Osteoblast (primary cell): Measurements from ENCODE around the gene EGFR. TPM values are rescaled to one million over a fixed set of nuclear protein-coding genes. Genes with fewer than 3 reads are reported as not detected.

ENCODE experiments used
- DNase-seq: peaks from one replicate; pipeline ENCODE4 v3.0.0; 2011; ENCODE audit warnings: low spot score, mixed read lengths; ENCODE audit not compliant: insufficient read length; ENCODE audit errors: missing footprints
- H2AFZ ChIP-seq: 2 replicates; pipeline ENCODE4 v1.6.0; 2011; ENCODE audit warnings: mild to moderate bottlenecking, low read length
- H3K27ac ChIP-seq: 2 replicates; pipeline ENCODE4 v1.5.1; 2011; ENCODE audit warnings: mild to moderate bottlenecking, low read depth, low read length, moderate library complexity
- H3K27me3 ChIP-seq: 2 replicates; pipeline ENCODE4 v1.6.0; 2012; ENCODE audit warnings: mild to moderate bottlenecking, control low read depth, inconsistent platforms, low read length, moderate library complexity; ENCODE audit not compliant: insufficient read depth
- H3K36me3 ChIP-seq: 2 replicates; pipeline ENCODE4 v1.5.1; 2011; ENCODE audit warnings: mild to moderate bottlenecking, low read length, control low read depth, moderate library complexity; ENCODE audit not compliant: insufficient read depth
- H3K4me1 ChIP-seq: 2 replicates; pipeline ENCODE4 v1.5.1; 2011; ENCODE audit warnings: mild to moderate bottlenecking, low read length, control low read depth, moderate library complexity; ENCODE audit not compliant: insufficient read depth
- H3K4me2 ChIP-seq: 2 replicates; pipeline ENCODE4 v1.6.0; 2011; ENCODE audit warnings: mild to moderate bottlenecking, low read length; ENCODE audit not compliant: insufficient read depth
- H3K4me3 ChIP-seq: fragments of 200-600 bp; sonication (generic); 3 replicates; pipeline ENCODE4 v1.5.1; 2012; ENCODE audit warnings: mild to moderate bottlenecking, low read length, inconsistent platforms; ENCODE audit not compliant: insufficient read depth
- H3K79me2 ChIP-seq: 2 replicates; pipeline ENCODE4 v1.6.0; 2012; ENCODE audit warnings: mild to moderate bottlenecking, low read length, control low read depth, inconsistent platforms; ENCODE audit not compliant: insufficient read depth
- H3K9me3 ChIP-seq: 2 replicates; pipeline ENCODE4 v1.5.1; 2011; ENCODE audit warnings: low read depth, low read length, control low read depth
- H4K20me1 ChIP-seq: 2 replicates; pipeline ENCODE4 v1.6.0; 2012; ENCODE audit warnings: mild to moderate bottlenecking, low read length, control low read depth; ENCODE audit not compliant: insufficient read depth
- CTCF ChIP-seq: IDR thresholded peaks from 2 replicates; pipeline ENCODE4 v1.5.1; 2011; ENCODE audit warnings: mild to moderate bottlenecking, low read depth, low read length, moderate library complexity; ENCODE audit errors: extremely low read depth
- total RNA-seq: library from RNA; depleted of rRNA; stranded (reverse); fragments of >200 nt; gene quantifications from 2 replicates; pipeline ENCODE4 v1.2.3, GENCODE V29; 2012

The EGFR gene
- total RNA-seq, 1 donor, result 104 TPM

- H3K79me2 ChIP-seq, result no peaks in the 10 kb centered on the region
- H3K36me3 ChIP-seq, result peaks cover 83% of the 10 kb centered on the region
- peaks cover 7% of the 10 kb centered on the region for H3K4me1 ChIP-seq
- H3K27me3 ChIP-seq, result no peaks in the 10 kb centered on the region
- H4K20me1 ChIP-seq, result peaks cover 5% of the 10 kb centered on the region
- DNase-seq, result no peak
- H3K4me3 ChIP-seq, result no peak overlapping the region
- H2AFZ ChIP-seq, result no peak overlapping the region
- peak overlapping the region; percentile 37 for H3K27ac ChIP-seq
- H3K4me2 ChIP-seq, result no peak overlapping the region
- no peak for TF ChIP-seq CTCF
- H3K9me3 ChIP-seq, result no peaks in the 10 kb centered on the region
Measured at GRCh38 chr7:55206235-55207029, 187.6 kb downstream of the EGFR start.

- Histone ChIP-seq H3K4me2 (no peak overlapping the region), H3K79me2 (no peaks in the 10 kb centered on the region), H3K4me3 (no peak overlapping the region), H3K27me3 (no peaks in the 10 kb centered on the region), H4K20me1 (peaks cover 5% of the 10 kb centered on the region), H2AFZ (no peak overlapping the region), H3K4me1 (peaks cover 7% of the 10 kb centered on the region), H3K9me3 (no peaks in the 10 kb centered on the region), H3K27ac (no peak overlapping the region), H3K36me3 (peaks cover 72% of the 10 kb centered on the region)
- no peak for DNase-seq
- TF ChIP-seq CTCF, result no peak
Measured at GRCh38 chr7:55207436-55208125, 188.8 kb downstream of the EGFR start.

GRCh38 chr7:55209366-55209765 lies 190.5 kb downstream of the EGFR start:
- Histone ChIP-seq H3K27me3 (no peaks in the 10 kb centered on the region), H2AFZ (no peak overlapping the region), H3K9me3 (no peaks in the 10 kb centered on the region), H4K20me1 (peaks cover 5% of the 10 kb centered on the region), H3K4me2 (no peak overlapping the region), H3K36me3 (peaks cover 55% of the 10 kb centered on the region), H3K4me1 (peaks cover 10% of the 10 kb centered on the region), H3K27ac (no peak overlapping the region), H3K79me2 (no peaks in the 10 kb centered on the region), H3K4me3 (no peak overlapping the region)
- no peak for DNase-seq
- TF ChIP-seq CTCF, result no peak

GRCh38 chr7:55210176-55210575 lies 191.4 kb downstream of the EGFR start:
- TF ChIP-seq CTCF, result no peak
- Histone ChIP-seq H3K4me1 (peaks cover 16% of the 10 kb centered on the region), H3K4me2 (no peak overlapping the region), H3K27me3 (no peaks in the 10 kb centered on the region), H3K27ac (no peak overlapping the region), H3K9me3 (no peaks in the 10 kb centered on the region), H4K20me1 (peaks cover 5% of the 10 kb centered on the region), H3K4me3 (no peak overlapping the region), H3K79me2 (no peaks in the 10 kb centered on the region), H2AFZ (no peak overlapping the region), H3K36me3 (peaks cover 47% of the 10 kb centered on the region)
- DNase-seq, result no peak
